Prostate gland (tissue), 2 donors: ENCODE measurements around the gene BBOF1. TPM values are rescaled to one million over a fixed set of nuclear protein-coding genes. Genes with fewer than 3 reads are reported as not detected.
"Not testable (repeated sequence)": the region's sequence is repeated elsewhere in the genome, so short reads cannot be mapped to it uniquely, and the experiment has no call there.

Source experiments
- DNase-seq: peaks from one replicate; pipeline ENCODE4 v3.0.0-alpha.2; 2019; ENCODE audit warnings: low spot score
- H3K27ac ChIP-seq, 2 donors: fragments of 200-600 bp; sonication (generic); 2 replicates each; pipeline ENCODE4 v1.5.1; 2017 to 2019
- H3K27me3 ChIP-seq: fragments of 200-600 bp; sonication (generic); replicated peaks from 2 replicates; pipeline ENCODE4 v1.5.1; 2019; ENCODE audit not compliant: insufficient read depth
- H3K36me3 ChIP-seq, 2 donors: fragments of 200-600 bp; sonication (generic); 1 replicate in 1 of 2; 2 replicates in 1 of 2; pipeline versions ENCODE4 v1.5.1 to v1.8.1; 2017 to 2019
- H3K4me1 ChIP-seq: fragments of 200-600 bp; sonication (generic); replicated peaks from 2 replicates; pipeline ENCODE4 v1.5.1; 2019
- H3K4me3 ChIP-seq, 2 donors: fragments of 200-600 bp; sonication (generic); 2 replicates each; pipeline ENCODE4 v1.5.1; 2017 to 2019
- H3K9me3 ChIP-seq: fragments of 200-600 bp; sonication (generic); 2 replicates; pipeline ENCODE4 v1.5.1; 2017
- CTCF ChIP-seq, 4 experiments: fragments of 200-600 bp in 2 of 4; fragments of 450-650 bp in 2 of 4; sonication (generic) in 2 of 4; IDR thresholded peaks; 1 replicate in 3 of 4; 2 replicates in 1 of 4; pipeline ENCODE4 v1.5.1; 2016 to 2019; ENCODE audit warnings: antibody characterized with exemption in 4 of 4, mild to moderate bottlenecking in 2 of 4, moderate library complexity in 2 of 4
- POLR2A ChIP-seq: fragments of 450-650 bp; IDR thresholded peaks from one replicate; pipeline ENCODE4 v1.6.1; 2016; ENCODE audit warnings: antibody characterized with exemption, mild to moderate bottlenecking
- POLR2AphosphoS5 ChIP-seq: sonication (generic); formaldehyde crosslinking; IDR thresholded peaks from one replicate; pipeline ENCODE4 v1.6.1; 2017; ENCODE audit warnings: antibody characterized with exemption
- WGBS: methylation state at CpG from one replicate; pipeline ENCODE4 v1.1.5; 2018; 5-methylcytosine and 5-hydroxymethylcytosine counted together
- intact Hi-C: fragments of 100-400 bp; cut with DNase I; formaldehyde crosslinking; loops from one replicate; pipeline ENCODE4 v1.14.2; 2022
- total RNA-seq, 2 donors: library from RNA; depleted of rRNA; stranded (reverse); fragments of >200 nt; gene quantifications; one replicate each; pipeline ENCODE4 v1.1.0, GENCODE V29; 2016

Gene BBOF1
- total RNA-seq, 2 donors from 2014 or later = 3.6 to 5.9 TPM

GRCh38 chr14:73991092-73991491 lies 28.1 kb upstream of the BBOF1 start:
- Histone ChIP-seq H3K9me3 (no peaks in the 10 kb centered on the region), H3K27me3 (no peaks in the 10 kb centered on the region), H3K36me3 (no peaks in the 10 kb centered on the region), H3K4me1 (peaks cover 2% of the 10 kb centered on the region), H3K4me3 (no peak overlapping the region), H3K27ac (no peak overlapping the region)
- intact Hi-C loops = no loop called here
- DNase-seq = no peak
- TF ChIP-seq POLR2A (no peak), POLR2AphosphoS5 (no peak), CTCF (IDR thresholded peaks at IDR 0.05) (no peak)
- WGBS = 86% methylated on average over 4 of the region's 4 CpGs

GRCh38 chr14:73994926-73995325 lies 24.2 kb upstream of the BBOF1 start:
- H3K9me3 ChIP-seq, H3K27ac ChIP-seq, intact Hi-C loops, H3K4me3 ChIP-seq, DNase-seq, H3K27me3 ChIP-seq, H3K4me1 ChIP-seq, H3K36me3 ChIP-seq: not testable (repeated sequence)
- WGBS = 99% methylated on average over 7 of the region's 7 CpGs

GRCh38 chr14:73995977-73996378 lies 23.2 kb upstream of the BBOF1 start:
- Histone ChIP-seq H3K36me3 (no peaks in the 10 kb centered on the region), H3K27me3 (no peaks in the 10 kb centered on the region), H3K9me3 (no peaks in the 10 kb centered on the region), H3K4me3 (no peak overlapping the region), H3K4me1 (peaks cover 5% of the 10 kb centered on the region), H3K27ac (peak overlapping the region in 1 of 2 donors; percentile 8)
- intact Hi-C loops = no loop called here
- no peak for DNase-seq
- 88% methylated on average over 8 of the region's 8 CpGs for WGBS
- TF ChIP-seq POLR2AphosphoS5 = no peak
- TF ChIP-seq POLR2A = no peak
- no peak for TF ChIP-seq CTCF (IDR thresholded peaks at IDR 0.05)

GRCh38 chr14:73996731-73997107 lies 22.4 kb upstream of the BBOF1 start:
- peak overlapping the region; percentile 32 to 51 for H3K27ac ChIP-seq
- no peaks in the 10 kb centered on the region for H3K36me3 ChIP-seq
- no peaks in the 10 kb centered on the region for H3K9me3 ChIP-seq
- no peak overlapping the region for H3K4me3 ChIP-seq
- 48% methylated on average over 2 of the region's 2 CpGs for WGBS
- H3K27me3 ChIP-seq = no peaks in the 10 kb centered on the region
- no peak for DNase-seq
- intact Hi-C loops = no loop called here
- H3K4me1 ChIP-seq = peaks cover 5% of the 10 kb centered on the region
- no peak for TF ChIP-seq POLR2A
- peak; percentile 3 for TF ChIP-seq POLR2AphosphoS5

- Histone ChIP-seq H3K36me3 (no peaks in the 10 kb centered on the region), H3K4me1 (peaks cover 5% of the 10 kb centered on the region), H3K9me3 (no peaks in the 10 kb centered on the region), H3K27me3 (no peaks in the 10 kb centered on the region), H3K4me3 (no peak overlapping the region), H3K27ac (peak overlapping the region; percentile 51 to 54)
- 80% methylated on average over 1 of the region's 1 CpG for WGBS
- DNase-seq = no peak
- intact Hi-C loops = no loop called here
- TF ChIP-seq POLR2AphosphoS5 = no peak
- TF ChIP-seq CTCF (IDR thresholded peaks at IDR 0.05) = no peak
- TF ChIP-seq POLR2A = no peak
Observed at GRCh38 chr14:73997108-73997943, 21.8 kb upstream of the BBOF1 start.

GRCh38 chr14:73997944-73998447 lies 21.2 kb upstream of the BBOF1 start:
- intact Hi-C loops = no loop called here
- DNase-seq = peak; percentile 44

More at GRCh38 chr14:73997944-73998447, 21.2 kb upstream of the BBOF1 start:
- Histone ChIP-seq H3K4me3 (no peak overlapping the region), H3K9me3 (no peaks in the 10 kb centered on the region), H3K36me3 (no peaks in the 10 kb centered on the region), H3K27me3 (no peaks in the 10 kb centered on the region), H3K27ac (peak overlapping the region; percentile 46 to 54), H3K4me1 (peaks cover 5% of the 10 kb centered on the region)
- TF ChIP-seq CTCF (IDR thresholded peaks at IDR 0.05) (no peak), POLR2AphosphoS5 (peak; percentile 25)
- 66% methylated on average over 7 of the region's 7 CpGs for WGBS
